Muscle layer of colon (tissue), 2 donors: ENCODE results near the gene SLC38A10.

Experiments used
- H3K27ac ChIP-seq: one replicate; pipeline ENCODE4 v1.7.0; 2013; ENCODE audit warnings: low read depth, mild to moderate bottlenecking, low read length, moderate library complexity
- H3K27me3 ChIP-seq, 2 donors: one replicate each; pipeline ENCODE4 v1.7.0; 2013; ENCODE audit warnings: low read length in 2 of 2, mild to moderate bottlenecking in 2 of 2; ENCODE audit not compliant: insufficient read depth in 2 of 2, control insufficient read depth in 1 of 2
- H3K36me3 ChIP-seq: one replicate; pipeline ENCODE4 v1.7.0; 2013; ENCODE audit warnings: mild to moderate bottlenecking, low read length; ENCODE audit not compliant: insufficient read depth
- H3K4me1 ChIP-seq: one replicate; pipeline ENCODE4 v1.7.0; 2013; ENCODE audit warnings: mild to moderate bottlenecking, low read length; ENCODE audit not compliant: insufficient read depth
- H3K4me3 ChIP-seq, 2 donors: one replicate each; pipeline ENCODE4 v1.7.0; 2013; ENCODE audit warnings: low read length in 2 of 2, low read depth in 1 of 2, mild to moderate bottlenecking in 1 of 2, moderate library complexity in 1 of 2
- H3K9ac ChIP-seq: one replicate; pipeline ENCODE4 v1.7.0; 2013; ENCODE audit warnings: low read length
- H3K9me3 ChIP-seq: one replicate; pipeline ENCODE4 v1.7.0; 2013; ENCODE audit warnings: mild to moderate bottlenecking, low read length
- donor health status: abdominal sarcoma.
- donor health status: Adenocarcinoma of cecum.

The SLC38A10 gene

GRCh38 chr17:81295031-81295675, at the start of gene SLC38A10:
SLC38A10 (minus strand) TSS chr17:81295307; CDS start chr17:81294921, 386 bp downstream.
- H3K9me3 ChIP-seq: no peaks in the 10 kb centered on the region
- H3K27ac ChIP-seq: peak within 1 kb of the TSS; percentile 95
- H3K27me3 ChIP-seq: no peaks in the 10 kb centered on the region
- peak within 1 kb of the TSS; percentile 83 for H3K9ac ChIP-seq
- peaks cover 16% of the 10 kb centered on the region for H3K4me1 ChIP-seq
- no peaks in the 10 kb centered on the region for H3K36me3 ChIP-seq
- peak within 1 kb of the TSS; percentile 82 to 90 for H3K4me3 ChIP-seq

- peak overlapping the region; percentile 71 to 72 for H3K4me3 ChIP-seq
- no peaks in the 10 kb centered on the region for H3K27me3 ChIP-seq
- H3K36me3 ChIP-seq: no peaks in the 10 kb centered on the region
- H3K9me3 ChIP-seq: no peaks in the 10 kb centered on the region
- H3K27ac ChIP-seq: peak overlapping the region; percentile 89
- H3K9ac ChIP-seq: peak overlapping the region; percentile 88
- H3K4me1 ChIP-seq: peaks cover 37% of the 10 kb centered on the region
These were observed 47.4 kb upstream of the SLC38A10 start for GRCh38 chr17:81342269-81343070.

GRCh38 chr17:81341516-81342268, 46.6 kb upstream of the SLC38A10 start:
- H3K4me1 ChIP-seq: peaks cover 34% of the 10 kb centered on the region
- H3K27me3 ChIP-seq: no peaks in the 10 kb centered on the region
- H3K4me3 ChIP-seq: peak overlapping the region; percentile 71 to 72
- peak overlapping the region; percentile 89 for H3K27ac ChIP-seq
- peak overlapping the region; percentile 88 for H3K9ac ChIP-seq
- H3K9me3 ChIP-seq: no peaks in the 10 kb centered on the region
- H3K36me3 ChIP-seq: no peaks in the 10 kb centered on the region

- peak overlapping the region; percentile 71 to 72 for H3K4me3 ChIP-seq
- peaks cover 34% of the 10 kb centered on the region for H3K4me1 ChIP-seq
- H3K27ac ChIP-seq: peak overlapping the region; percentile 89
- H3K27me3 ChIP-seq: no peaks in the 10 kb centered on the region
- no peaks in the 10 kb centered on the region for H3K36me3 ChIP-seq
- H3K9me3 ChIP-seq: no peaks in the 10 kb centered on the region
- H3K9ac ChIP-seq: peak overlapping the region; percentile 88
These were observed 45.8 kb upstream of the SLC38A10 start for GRCh38 chr17:81340607-81341515.

- Histone ChIP-seq H3K27me3 (no peaks in the 10 kb centered on the region), H3K9ac (no peak overlapping the region), H3K36me3 (no peaks in the 10 kb centered on the region), H3K4me3 (no peak overlapping the region), H3K9me3 (no peaks in the 10 kb centered on the region), H3K4me1 (peaks cover 34% of the 10 kb centered on the region), H3K27ac (peak overlapping the region; percentile 12)
These were observed 44.6 kb upstream of the SLC38A10 start for GRCh38 chr17:81339534-81340296.

GRCh38 chr17:81339191-81339533, 44.1 kb upstream of the SLC38A10 start:
- Histone ChIP-seq H3K27me3 (no peaks in the 10 kb centered on the region), H3K4me3 (no peak overlapping the region), H3K9me3 (no peaks in the 10 kb centered on the region), H3K9ac (no peak overlapping the region), H3K36me3 (no peaks in the 10 kb centered on the region), H3K4me1 (peaks cover 34% of the 10 kb centered on the region), H3K27ac (no peak overlapping the region)

- no peaks in the 10 kb centered on the region for H3K9me3 ChIP-seq
- no peaks in the 10 kb centered on the region for H3K36me3 ChIP-seq
- H3K27ac ChIP-seq: peak overlapping the region; percentile 53
- H3K27me3 ChIP-seq: no peaks in the 10 kb centered on the region
- H3K4me3 ChIP-seq: no peak overlapping the region
- H3K9ac ChIP-seq: no peak overlapping the region
- peaks cover 34% of the 10 kb centered on the region for H3K4me1 ChIP-seq
These were observed 43.4 kb upstream of the SLC38A10 start for GRCh38 chr17:81338274-81339190.

GRCh38 chr17:81337476-81337879, 42.4 kb upstream of the SLC38A10 start:
- peaks cover 34% of the 10 kb centered on the region for H3K4me1 ChIP-seq
- H3K36me3 ChIP-seq: no peaks in the 10 kb centered on the region
- no peak overlapping the region for H3K27ac ChIP-seq
- H3K9me3 ChIP-seq: no peaks in the 10 kb centered on the region
- no peak overlapping the region for H3K9ac ChIP-seq
- no peak overlapping the region for H3K4me3 ChIP-seq
- H3K27me3 ChIP-seq: peaks cover 0 to 5% of the 10 kb centered on the region in 2 donors

GRCh38 chr17:81336930-81337325, 41.8 kb upstream of the SLC38A10 start:
- Histone ChIP-seq H3K36me3 (no peaks in the 10 kb centered on the region), H3K27me3 (peaks cover 0 to 5% of the 10 kb centered on the region in 2 donors), H3K27ac (no peak overlapping the region), H3K4me1 (peaks cover 34% of the 10 kb centered on the region), H3K4me3 (no peak overlapping the region), H3K9ac (no peak overlapping the region), H3K9me3 (no peaks in the 10 kb centered on the region)
